Fibroblast of mammary gland (primary cell): ENCODE data around the gene BCL7C.

Experiments
- DNase-seq: peaks from one replicate; pipeline ENCODE4 v3.0.0-alpha.2; 2010; ENCODE audit warnings: low read depth
- H3K4me3 ChIP-seq: 2 replicates; pipeline ENCODE4 v1.5.1; 2011; ENCODE audit warnings: low read depth, mild to moderate bottlenecking, low read length, moderate library complexity; ENCODE audit not compliant: control insufficient read depth
- CTCF ChIP-seq: conservative IDR thresholded peaks from 2 replicates; pipeline ENCODE4 v1.5.1; 2011; ENCODE audit warnings: low read depth, low read length, inconsistent platforms; ENCODE audit not compliant: control insufficient read depth, insufficient read depth

The BCL7C gene

DNA sequence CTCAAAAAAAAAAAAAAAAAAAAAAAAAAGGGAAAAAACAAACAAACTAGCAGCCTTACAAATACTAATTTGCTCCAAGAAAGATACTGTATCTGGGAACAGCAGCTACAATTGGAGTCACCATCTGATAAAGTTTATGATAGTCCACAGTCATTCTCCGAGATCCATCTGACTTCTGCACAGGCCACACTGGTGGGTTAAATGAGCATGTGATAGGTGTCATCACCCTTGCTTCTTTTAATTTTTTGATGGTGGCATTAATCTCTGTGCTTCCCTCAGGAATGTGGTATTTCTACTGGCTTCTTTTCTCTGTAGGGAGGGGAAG is 49.6 kb downstream of the BCL7C start:
- no peak overlapping the region for H3K4me3 ChIP-seq
- no peak for TF ChIP-seq CTCF
- no peak for DNase-seq

- no peak for TF ChIP-seq CTCF
- no peak overlapping the region for H3K4me3 ChIP-seq
- DNase-seq, result no peak
Observed at GRCh38 chr16:30843501-30843900, 50.4 kb downstream of the BCL7C start.

DNA sequence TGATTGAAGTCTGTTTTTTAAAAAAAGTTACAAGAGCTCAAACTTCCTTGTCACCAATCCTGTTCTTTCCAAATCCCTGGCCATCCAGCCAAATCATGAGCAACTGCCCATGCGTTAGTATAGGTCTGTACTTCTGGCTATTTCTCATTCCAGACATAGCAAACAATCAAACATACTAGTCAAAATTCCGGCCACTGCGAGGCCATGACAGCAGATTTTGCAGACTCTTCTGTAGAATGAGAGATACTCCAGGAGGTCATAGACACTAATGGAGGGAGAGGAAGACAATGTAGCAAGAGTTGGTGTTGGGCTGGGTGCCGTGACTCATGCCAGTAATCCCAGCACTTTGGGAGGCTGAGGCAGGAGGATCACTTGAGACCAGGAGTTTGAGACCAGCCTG is 50.9 kb downstream of the BCL7C start:
- no peak for DNase-seq
- TF ChIP-seq CTCF, result no peak
- H3K4me3 ChIP-seq, result no peak overlapping the region

DNA sequence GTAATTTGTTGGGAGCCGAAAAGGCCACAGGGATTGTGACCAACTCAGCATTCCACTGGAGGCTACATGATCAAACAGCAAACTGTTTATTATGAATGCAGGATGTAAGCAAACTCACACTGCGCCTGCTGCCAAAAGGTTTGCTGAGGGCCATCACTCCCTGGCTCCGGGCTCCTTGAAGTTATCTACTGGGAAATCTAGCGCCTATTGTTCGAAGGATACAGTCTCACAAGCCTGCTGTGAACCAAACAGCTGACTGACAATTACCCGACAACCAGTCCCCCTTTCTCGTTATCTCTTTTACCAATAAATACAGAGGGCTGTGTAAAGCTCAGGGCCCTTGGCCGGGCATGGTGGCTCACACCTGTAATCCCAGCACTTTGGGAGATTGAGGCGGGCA is 52.5 kb downstream of the BCL7C start:
- TF ChIP-seq CTCF, result no peak
- DNase-seq, result no peak
- H3K4me3 ChIP-seq, result no peak overlapping the region

DNA sequence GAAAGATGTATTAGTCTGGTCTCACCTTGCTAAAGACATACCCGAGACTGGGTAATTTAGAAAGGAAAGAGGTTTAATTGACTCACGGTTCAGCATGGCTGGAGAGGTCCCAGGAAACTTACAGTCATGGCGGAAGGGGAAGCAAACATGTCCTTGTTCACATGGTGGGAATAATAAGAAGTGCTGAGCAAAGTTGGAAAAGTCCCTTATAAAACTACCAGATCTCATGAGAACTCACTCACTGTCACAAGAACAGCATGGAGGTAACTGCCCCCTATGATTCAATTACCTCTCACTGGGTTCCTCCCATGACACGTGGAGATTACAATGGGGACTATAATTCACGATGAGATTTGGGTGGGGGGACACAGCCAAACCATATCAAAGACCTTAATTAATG is 53.3 kb downstream of the BCL7C start:
- no peak for TF ChIP-seq CTCF
- no peak overlapping the region for H3K4me3 ChIP-seq
- DNase-seq, result no peak

DNA sequence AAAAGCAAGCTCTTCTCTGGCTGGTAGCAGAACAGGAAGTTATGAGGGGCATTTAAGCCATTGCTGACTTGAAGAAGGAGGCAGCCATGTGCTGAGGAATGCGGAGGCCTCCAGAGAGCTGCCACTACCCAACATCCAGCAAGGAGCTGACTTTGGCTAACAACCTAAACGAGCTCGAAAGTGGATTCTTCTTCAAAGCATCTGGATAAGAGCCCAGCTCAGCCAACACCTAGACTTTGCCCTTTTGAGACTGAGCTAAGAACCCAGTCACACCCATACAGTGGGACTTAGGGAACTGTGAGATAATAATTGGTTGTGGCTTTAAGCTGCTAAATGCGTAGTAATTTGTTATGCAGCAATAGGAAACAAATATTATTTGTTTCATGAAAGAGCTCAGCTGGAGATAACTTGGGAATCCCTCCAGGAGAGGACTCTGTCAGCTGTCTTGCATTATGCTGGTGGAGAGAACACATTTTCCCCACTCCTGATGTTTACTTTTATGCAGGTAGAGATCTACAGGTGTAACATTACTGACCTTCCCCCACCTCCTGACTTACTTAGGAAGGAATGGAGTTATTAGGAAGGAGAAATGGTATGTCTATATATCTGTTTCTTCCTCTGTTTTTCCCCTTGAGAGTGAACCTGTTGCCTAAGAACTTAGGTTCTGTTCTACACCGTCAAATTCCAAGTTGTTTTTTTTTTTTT is 54.2 kb downstream of the BCL7C start:
- DNase-seq, result no peak
- TF ChIP-seq CTCF, result no peak
- no peak overlapping the region for H3K4me3 ChIP-seq
